ENCODE data around the gene ZNF260. TPM values are rescaled to one million over a fixed set of nuclear protein-coding genes. Genes with fewer than 3 reads are reported as not detected.
A peak's percentile ranks its signal among the peaks of the same experiment; 100 is the strongest.

The ZNF260 gene
- total RNA-seq, 1 experiment from 2014 or later = 24.1 TPM

- TF ChIP-seq ZNF281 (CRISPR knock-in tag; IDR thresholded peaks at IDR 0.05) = no peak
- no peak for TF ChIP-seq JUN (CRISPR knock-in tag; IDR thresholded peaks at IDR 0.05)
- no peak for TF ChIP-seq ETV6 (CRISPR knock-in tag; IDR thresholded peaks at IDR 0.05)
- no peak for TF ChIP-seq USF2 (CRISPR knock-in tag; IDR thresholded peaks at IDR 0.05)
- TF ChIP-seq JAZF1 (CRISPR knock-in tag; IDR thresholded peaks at IDR 0.05) = no peak
- TF ChIP-seq NFE2L1 (CRISPR knock-in tag; IDR thresholded peaks at IDR 0.05) = no peak
- TF ChIP-seq IRF1 (CRISPR knock-in tag; IDR thresholded peaks at IDR 0.05) = no peak
- no peak for TF ChIP-seq SP1 (CRISPR knock-in tag; conservative IDR thresholded peaks at IDR 0.05)
- TF ChIP-seq SMAD3 (CRISPR knock-in tag; IDR thresholded peaks at IDR 0.05; ENCODE audit: borderline replicate concordance) = no peak
- no peak for TF ChIP-seq NR1H2 (CRISPR knock-in tag; IDR thresholded peaks at IDR 0.05)
- TF ChIP-seq AR (CRISPR knock-in tag; IDR thresholded peaks at IDR 0.05) = no peak
- TF ChIP-seq ZNF396 (CRISPR knock-in tag; IDR thresholded peaks at IDR 0.05; ENCODE audit: borderline replicate concordance) = no peak
- TF ChIP-seq PREB (CRISPR knock-in tag; IDR thresholded peaks at IDR 0.05; ENCODE audit: borderline replicate concordance) = no peak
Measured at GRCh38 chr19:36573895-36574720, 46.0 kb upstream of the ZNF260 start (continued).

- peak; percentile 97 for ATAC-seq
- Mint-ChIP-seq H3K9me3 (no peaks in the 10 kb centered on the region), H3K27ac (peak within 1 kb of the TSS; percentile 98), H3K36me3 (peaks cover 19% of the 10 kb centered on the region; the same call in 1 of the 2 replicates), H3K4me1 (peaks cover 18% of the 10 kb centered on the region), H3K4me3 (peak within 1 kb of the TSS; percentile 90), H3K27me3 (ENCODE audit: low read depth) (no peaks in the 10 kb centered on the region)
- ChIA-PET POLR2A (interaction anchor here (0.5 to 2.0 kb wide), 9 partner anchors 20 to 628 kb away, joined by 3 to 14 read pairs (median 4); partner anchors contain the start of genes ZNF260, ZNF382, ZNF461 and ZNF566), CTCF (interaction anchor here (0.8 to 0.9 kb wide), 2 partner anchors 12 to 80 kb away, joined by 3 read pairs; no protein-coding TSS in a partner anchor)
- peak; percentile 94 for DNase-seq (ENCODE audit: low spot score)
- TF ChIP-seq ZNF423 (CRISPR knock-in tag; IDR thresholded peaks at IDR 0.05) (no peak; the same call in 1 of the 2 replicates), NR2C2 (CRISPR knock-in tag; IDR thresholded peaks at IDR 0.05) (peak; percentile 100), ZBTB43 (CRISPR knock-in tag; IDR thresholded peaks at IDR 0.05) (peak; percentile 45; the same call in 1 of the 2 replicates), TP53 (CRISPR knock-in tag; IDR thresholded peaks at IDR 0.05) (no peak), RELA (CRISPR knock-in tag; IDR thresholded peaks at IDR 0.05; ENCODE audit: borderline replicate concordance) (no peak), ZNF219 (CRISPR knock-in tag; IDR thresholded peaks at IDR 0.05; ENCODE audit: borderline replicate concordance) (no peak), USF1 (CRISPR knock-in tag; IDR thresholded peaks at IDR 0.05) (peak; percentile 56; the same call in 1 of the 2 replicates), NR3C1 (CRISPR knock-in tag; conservative IDR thresholded peaks at IDR 0.05; ENCODE audit: low read depth) (0 out of 2 replicates have a peak, but pooled peaks have one; percentile 32), ZNF138 (CRISPR knock-in tag; conservative IDR thresholded peaks at IDR 0.05) (no peak), ZNF396 (CRISPR knock-in tag; IDR thresholded peaks at IDR 0.05; ENCODE audit: borderline replicate concordance) (no peak), RORB (CRISPR knock-in tag; IDR thresholded peaks at IDR 0.05) (no peak)
Measured at GRCh38 chr19:36573020-36573894, 45.2 kb upstream of the ZNF260 start, which contains the start of gene ZNF529. Gene ZNF529 (minus strand): TSS chr19:36573292. CDS start chr19:36572346, 946 bp downstream.
